ENCODE results near the gene CPEB3. TPM values are rescaled to one million over a fixed set of nuclear protein-coding genes. Genes with fewer than 3 reads are reported as not detected.
A peak's percentile ranks its signal among the peaks of the same experiment; 100 is the strongest.

The CPEB3 gene
- polyA plus RNA-seq, 2 of the 4 experiments (the other 2 are of a cell fraction) = 0.37 to 0.41 TPM

GRCh38 chr10:92291921-92292845 lies 1.3 kb upstream of the CPEB3 start:
- peaks cover 9% of the 10 kb centered on the region; the same call in 2 of the 3 replicates for H3K4me1 ChIP-seq
- peak in 1 of 2 experiments; percentile 4; a peak in 2 of 6 replicates for ATAC-seq
- ChIA-PET POLR2A (interaction anchor here (1.6 kb wide), 1 partner anchor 204 kb away, joined by 8 read pairs; no protein-coding TSS in a partner anchor), CTCF (interaction anchor here (0.5 to 8.0 kb wide), 30 partner anchors 7 to 282 kb away, joined by 3 to 84 read pairs (median 4); partner anchors contain the start of gene IDE)
- DNase-seq (ENCODE audit: low read depth in 1 of 2, low spot score in 1 of 2) = peak; percentile 50 to 57
- peak overlapping the region; percentile 81 for H3K4me3 ChIP-seq
- H3K9me3 ChIP-seq = no peaks in the 10 kb centered on the region
- 2% methylated on average over 15 of the region's 17 CpGs for WGBS (ENCODE audit: missing lambda C conversion rate)
- TF ChIP-seq SMC3 (IDR thresholded peaks at IDR 0.05) (peak; percentile 74), USF2 (IDR thresholded peaks at IDR 0.05) (no peak), CTCF (IDR thresholded peaks at IDR 0.05) (peak; percentile 57), MAZ (IDR thresholded peaks at IDR 0.05; ENCODE audit: borderline replicate concordance, low read depth, low read length) (no peak), RAD21 (conservative IDR thresholded peaks at IDR 0.05 in 1 of 2, IDR thresholded peaks at IDR 0.05 in 1 of 2) (peak; percentile 25 to 53; a peak in 3 of 5 replicates)
- peak overlapping the region; percentile 67 for H3K4me2 ChIP-seq
- H3K27ac ChIP-seq = peak overlapping the region; percentile 91 to 95
- FAIRE-seq = no peak

GRCh38 chr10:92291616-92291865 lies 663 bp upstream of the CPEB3 start:
- Histone ChIP-seq H3K9me3 (no peaks in the 10 kb centered on the region), H3K4me1 (peaks cover 9% of the 10 kb centered on the region; the same call in 2 of the 3 replicates), H3K4me3 (peak overlapping the region; percentile 81), H3K4me2 (peak overlapping the region; percentile 67), H3K27ac (peak overlapping the region; percentile 91 to 95)
- TF ChIP-seq KDM5A (IDR thresholded peaks at IDR 0.05) (0 out of 2 replicates have a peak, but pooled peaks have one; percentile 23), HEYL (CRISPR knock-in tag; IDR thresholded peaks at IDR 0.05) (no peak), CHD4 (IDR thresholded peaks at IDR 0.05; ENCODE audit: borderline replicate concordance) (no peak), EP300 (IDR thresholded peaks at IDR 0.05) (no peak), NPAS2 (CRISPR knock-in tag; IDR thresholded peaks at IDR 0.05; ENCODE audit: borderline replicate concordance) (no peak), RARB (CRISPR knock-in tag; IDR thresholded peaks at IDR 0.05) (no peak), HES2 (IDR thresholded peaks at IDR 0.05) (no peak), CEBPB (IDR thresholded peaks at IDR 0.05) (no peak)
- ChIA-PET POLR2A (interaction anchor here (1.5 to 1.6 kb wide), 2 partner anchors 13 to 204 kb away, joined by 3 to 8 read pairs; no protein-coding TSS in a partner anchor), CTCF (interaction anchor here (0.5 to 8.0 kb wide), 42 partner anchors 8 to 657 kb away, joined by 3 to 84 read pairs (median 4); partner anchors contain the start of gene IDE)
- FAIRE-seq (no peak), DNase-seq (ENCODE audit: low read depth in 1 of 2, low spot score in 1 of 2) (peak in 1 of 2 experiments; percentile 20), ATAC-seq (0 out of 6 replicates have a peak, but pooled peaks of 1 of the 2 experiments have one; percentile 2)
- 0% methylated on average over 7 of the region's 10 CpGs for WGBS (ENCODE audit: missing lambda C conversion rate)

GRCh38 chr10:92290076-92290836 lies 622 bp downstream of the CPEB3 start:
- TF ChIP-seq MAX (IDR thresholded peaks at IDR 0.05) = peak; percentile 44
- no peak for TF ChIP-seq HOXA7 (CRISPR knock-in tag; IDR thresholded peaks at IDR 0.05)
- Histone ChIP-seq H3K27ac (peak overlapping the region; percentile 79 to 95), H3K9me3 (no peaks in the 10 kb centered on the region), H3K4me3 (peak overlapping the region; percentile 81), H3K4me2 (peak overlapping the region; percentile 77), H3K4me1 (peaks cover 9% of the 10 kb centered on the region; the same call in 2 of the 3 replicates)
- FAIRE-seq (no peak), DNase-seq (ENCODE audit: low read depth in 1 of 2, low spot score in 1 of 2) (peak; percentile 38 to 43), ATAC-seq (peak; percentile 42 to 51)
- 3% methylated on average over 23 of the region's 33 CpGs for WGBS (ENCODE audit: missing lambda C conversion rate)
- ChIA-PET POLR2A (interaction anchor here (0.6 to 1.6 kb wide), 7 partner anchors 12 to 232 kb away, joined by 3 to 8 read pairs (median 5); no protein-coding TSS in a partner anchor), CTCF (interaction anchor here (0.7 to 8.0 kb wide), 25 partner anchors 10 to 498 kb away, joined by 3 to 84 read pairs (median 5); partner anchors contain the start of gene IDE)
